HCT116 (cell line): ENCODE measurements around the gene LRRN2. TPM values are rescaled to one million over a fixed set of nuclear protein-coding genes. Genes with fewer than 3 reads are reported as not detected.

Experiments used
- ATAC-seq: fragments of 200-7000 bp; cut with Tn5 transposase; 2 replicates; pipeline ENCODE4 v1.9.1; 2020; ENCODE audit warnings: mild to moderate bottlenecking, moderate library complexity
- BruUV-seq: library from RNA; stranded (reverse); fragments of 400-500 nt; replicated peaks from 2 replicates; lab custom pipeline; 2021; lab: Mats Ljungman, UMichigan
- CTCF ChIA-PET: fragments of 300-600 bp; sonication (Branson Sonifier 250); formaldehyde crosslinking; loops from one replicate; lab custom pipeline; 2021; ENCODE audit warnings: antibody characterized with exemption; lab: Charles Lee
- POLR2A ChIA-PET: fragments of 300-600, 350-600 bp; sonication (Branson Sonifier 250); formaldehyde crosslinking; loops from one replicate; lab custom pipeline; 2021; ENCODE audit warnings: antibody characterized with exemption; lab: Charles Lee
- RAD21 ChIA-PET, 2 experiments: fragments of 300-600 bp; sonication (Branson Sonifier 250); formaldehyde crosslinking; loops; one replicate each; lab custom pipeline; 2023; ENCODE audit warnings: low total read pairs in 2 of 2; ENCODE audit not compliant: uncharacterized antibody in 2 of 2, unreplicated experiment in 2 of 2, low non-redundant PET in 1 of 2; lab: Charles Lee
- DNase-seq: peaks from one replicate; pipeline ENCODE4 v3.0.0-alpha.2; 2010; ENCODE audit warnings: low read depth, low spot score
- H2AFZ ChIP-seq: fragments of 200-600 bp; shearing (Covaris generic), sonication (generic); 2 replicates; pipeline ENCODE4 v1.6.1; 2017; ENCODE audit warnings: low read depth, mixed run types, mixed read lengths, antibody characterized with exemption, low read length; ENCODE audit not compliant: poor library complexity, severe bottlenecking
- H3K27ac ChIP-seq: 2 replicates; pipeline ENCODE4 v1.5.1; 2012; ENCODE audit warnings: low read depth, low read length
- H3K27me3 ChIP-seq: fragments of 200-600 bp; sonication (generic); 2 replicates; pipeline ENCODE4 v1.6.1; 2016; ENCODE audit warnings: mixed run types, low read length, mixed read lengths; ENCODE audit not compliant: insufficient read depth
- H3K36me3 ChIP-seq, 2 experiments: fragments of 200-500 bp in 1 of 2; fragments of 200-600 bp in 1 of 2; sonication (Bioruptor generic) in 1 of 2; sonication (generic) in 1 of 2; 2 replicates each; pipeline versions ENCODE4 v1.5.1 to v1.6.1; 2014 to 2016; ENCODE audit warnings: low read length in 2 of 2, inconsistent platforms in 1 of 2, mixed read lengths in 1 of 2, mixed run types in 1 of 2; ENCODE audit not compliant: insufficient read depth in 2 of 2, control insufficient read depth in 1 of 2
- H3K4me1 ChIP-seq, 2 experiments: fragments of 200-600 bp in 1 of 2; sonication (generic) in 1 of 2; 2 replicates each; pipeline versions ENCODE4 v1.5.1 to v1.6.1; 2012 to 2017; ENCODE audit warnings: low read length in 2 of 2, inconsistent platforms in 1 of 2, mild to moderate bottlenecking in 1 of 2, mixed read lengths in 1 of 2, mixed run types in 1 of 2, moderate library complexity in 1 of 2; ENCODE audit not compliant: insufficient read depth in 2 of 2, control insufficient read depth in 1 of 2
- H3K4me2 ChIP-seq: fragments of 200-600 bp; sonication (generic); 2 replicates; pipeline ENCODE4 v1.6.1; 2017; ENCODE audit warnings: mixed run types, low read length, mixed read lengths
- H3K4me3 ChIP-seq, 2 experiments: fragments of 200-600 bp in 1 of 2; sonication (generic) in 1 of 2; replicated peaks in 1 of 2; 2 replicates each; pipeline ENCODE4 v1.5.1; 2011 to 2016; ENCODE audit warnings: low read length in 2 of 2, control low read depth in 1 of 2, low read depth in 1 of 2, mild to moderate bottlenecking in 1 of 2, mixed read lengths in 1 of 2, mixed run types in 1 of 2
- H3K79me2 ChIP-seq: fragments of 200-600 bp; sonication (generic); 2 replicates; pipeline ENCODE4 v1.6.1; 2017; ENCODE audit warnings: mild to moderate bottlenecking, mixed run types, low read length, moderate library complexity, mixed read lengths; ENCODE audit not compliant: insufficient read depth
- H3K9ac ChIP-seq: fragments of 200-600 bp; sonication (generic); 2 replicates; pipeline ENCODE4 v1.6.1; 2016; ENCODE audit warnings: low read length, mixed read lengths
- H3K9me2 ChIP-seq: fragments of 200-600 bp; sonication (generic), shearing (Covaris generic); 2 replicates; pipeline ENCODE4 v1.6.1; 2017; ENCODE audit warnings: mixed run types, mild to moderate bottlenecking, moderate library complexity; ENCODE audit not compliant: insufficient read depth
- H3K9me3 ChIP-seq, 2 experiments: fragments of 200-500 bp in 1 of 2; fragments of 200-600 bp in 1 of 2; sonication (Bioruptor generic) in 1 of 2; sonication (generic) in 1 of 2; 2 replicates each; pipeline ENCODE4 v1.6.1; 2014 to 2017; ENCODE audit warnings: low read length in 2 of 2, mixed read lengths in 2 of 2, inconsistent platforms in 1 of 2, low read depth in 1 of 2, mild to moderate bottlenecking in 1 of 2, mixed run types in 1 of 2, moderate library complexity in 1 of 2; ENCODE audit not compliant: control insufficient read depth in 1 of 2, insufficient read depth in 1 of 2
- H4K20me1 ChIP-seq: fragments of 200-600 bp; sonication (generic), shearing (Covaris generic); 2 replicates; pipeline ENCODE4 v1.6.1; 2017; ENCODE audit warnings: mixed run types, mild to moderate bottlenecking, moderate library complexity; ENCODE audit not compliant: insufficient read depth
- CEBPB ChIP-seq: IDR thresholded peaks from 2 replicates; pipeline ENCODE4 v1.6.1; 2012; ENCODE audit warnings: low read depth
- EZH2 ChIP-seq: fragments of 200-600 bp; sonication (generic); IDR thresholded peaks from 2 replicates; pipeline ENCODE4 v1.6.1; 2017; ENCODE audit warnings: antibody characterized with exemption, mixed run types
- POLR2A ChIP-seq: IDR thresholded peaks from 2 replicates; pipeline ENCODE4 v1.7.0; 2011; ENCODE audit warnings: borderline replicate concordance; ENCODE audit not compliant: insufficient read depth, insufficient read length; ENCODE audit errors: extremely low read depth
- SIN3A ChIP-seq: IDR thresholded peaks from 2 replicates; pipeline ENCODE4 v1.6.1; 2012; ENCODE audit warnings: low read depth
- TCF7L2 ChIP-seq: IDR thresholded peaks from 2 replicates; pipeline ENCODE4 v1.7.0; 2011; ENCODE audit warnings: borderline replicate concordance, inconsistent platforms; ENCODE audit not compliant: insufficient read depth, insufficient read length; ENCODE audit errors: extremely low read depth
- YY1 ChIP-seq: IDR thresholded peaks from 2 replicates; pipeline ENCODE4 v1.6.1; 2011; ENCODE audit warnings: low read length, low read depth, moderate library complexity, mild to moderate bottlenecking; ENCODE audit not compliant: insufficient replicate concordance; ENCODE audit errors: extremely low read depth
- ZNF274 ChIP-seq: fragments of 200-500 bp; sonication (Bioruptor generic); IDR thresholded peaks from 2 replicates; pipeline ENCODE4 v1.6.1; 2014; ENCODE audit warnings: mild to moderate bottlenecking, low read depth, low read length, inconsistent platforms
- intact Hi-C: fragments of 100-400 bp; cut with micrococcal nuclease; formaldehyde crosslinking; loops from 2 replicates; pipeline ENCODE4 v1.10.0; 2022
- total RNA-seq: library from RNA; stranded (reverse); gene quantifications from one replicate; pipeline ENCODE4 v1.2.1, GENCODE V29; 2021; ENCODE audit not compliant: unreplicated experiment
- TF ChIP-seq, protein P1 (sequence below): IDR thresholded peaks from 2 replicates; pipeline ENCODE4 v1.6.1; 2011; ENCODE audit warnings: mild to moderate bottlenecking, low read length, moderate library complexity; ENCODE audit not compliant: insufficient replicate concordance; ENCODE audit errors: extremely low read depth
- TF ChIP-seq, protein P2 (sequence below): IDR thresholded peaks from 2 replicates; pipeline ENCODE4 v1.6.1; 2012; ENCODE audit warnings: low read depth

The LRRN2 gene
- total RNA-seq, 1 experiment from 2014 or later = 3.2 TPM

DNA sequence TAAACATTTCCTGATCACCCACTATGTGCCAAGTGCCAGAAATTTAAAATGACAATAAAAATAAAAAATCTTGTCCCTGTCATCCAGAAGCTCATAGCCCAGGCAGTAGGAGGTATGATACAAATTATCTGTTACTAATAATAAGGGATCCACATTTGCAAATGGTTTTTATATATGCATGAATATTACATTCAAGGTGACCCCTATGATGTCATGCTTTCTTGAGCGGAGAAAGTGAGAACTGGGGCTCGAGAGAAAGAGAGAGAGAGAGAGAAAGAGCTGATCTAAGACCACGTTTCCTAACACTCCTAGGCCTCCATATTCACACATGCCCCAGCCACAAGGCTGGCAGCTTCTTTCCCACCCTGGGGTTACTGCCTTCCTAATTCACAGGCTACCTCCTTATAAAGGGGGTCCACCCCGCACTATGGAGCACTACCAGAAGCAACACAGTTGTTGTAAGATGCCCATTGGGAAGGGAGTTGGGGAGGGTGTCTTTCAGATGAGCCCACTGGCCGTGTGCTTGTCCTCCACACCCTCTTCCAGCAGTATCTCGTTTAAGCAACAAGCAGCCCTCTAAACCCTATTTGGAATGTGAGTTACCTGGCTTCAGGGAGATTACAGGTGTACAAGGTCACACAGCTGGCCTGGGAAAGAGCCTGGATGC is 28.8 kb upstream of the LRRN2 start:
- H3K36me3 ChIP-seq = no peaks in the 10 kb centered on the region
- POLR2A ChIA-PET = no interaction called here
- H3K4me3 ChIP-seq = no peak overlapping the region
- CTCF ChIA-PET = interaction anchor here (1.2 to 1.8 kb wide), 2 partner anchors 49 to 93 kb away, joined by 4 to 8 read pairs; no protein-coding TSS in a partner anchor
- H3K9me2 ChIP-seq = no peaks in the 10 kb centered on the region
- TF ChIP-seq YY1 = no peak
- no peak for TF ChIP-seq CEBPB
- TF ChIP-seq, protein P1, sequence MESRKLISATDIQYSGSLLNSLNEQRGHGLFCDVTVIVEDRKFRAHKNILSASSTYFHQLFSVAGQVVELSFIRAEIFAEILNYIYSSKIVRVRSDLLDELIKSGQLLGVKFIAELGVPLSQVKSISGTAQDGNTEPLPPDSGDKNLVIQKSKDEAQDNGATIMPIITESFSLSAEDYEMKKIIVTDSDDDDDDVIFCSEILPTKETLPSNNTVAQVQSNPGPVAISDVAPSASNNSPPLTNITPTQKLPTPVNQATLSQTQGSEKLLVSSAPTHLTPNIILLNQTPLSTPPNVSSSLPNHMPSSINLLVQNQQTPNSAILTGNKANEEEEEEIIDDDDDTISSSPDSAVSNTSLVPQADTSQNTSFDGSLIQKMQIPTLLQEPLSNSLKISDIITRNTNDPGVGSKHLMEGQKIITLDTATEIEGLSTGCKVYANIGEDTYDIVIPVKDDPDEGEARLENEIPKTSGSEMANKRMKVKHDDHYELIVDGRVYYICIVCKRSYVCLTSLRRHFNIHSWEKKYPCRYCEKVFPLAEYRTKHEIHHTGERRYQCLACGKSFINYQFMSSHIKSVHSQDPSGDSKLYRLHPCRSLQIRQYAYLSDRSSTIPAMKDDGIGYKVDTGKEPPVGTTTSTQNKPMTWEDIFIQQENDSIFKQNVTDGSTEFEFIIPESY = no peak
- TF ChIP-seq SIN3A = no peak
- TF ChIP-seq EZH2 = no peak
- TF ChIP-seq, protein P2, sequence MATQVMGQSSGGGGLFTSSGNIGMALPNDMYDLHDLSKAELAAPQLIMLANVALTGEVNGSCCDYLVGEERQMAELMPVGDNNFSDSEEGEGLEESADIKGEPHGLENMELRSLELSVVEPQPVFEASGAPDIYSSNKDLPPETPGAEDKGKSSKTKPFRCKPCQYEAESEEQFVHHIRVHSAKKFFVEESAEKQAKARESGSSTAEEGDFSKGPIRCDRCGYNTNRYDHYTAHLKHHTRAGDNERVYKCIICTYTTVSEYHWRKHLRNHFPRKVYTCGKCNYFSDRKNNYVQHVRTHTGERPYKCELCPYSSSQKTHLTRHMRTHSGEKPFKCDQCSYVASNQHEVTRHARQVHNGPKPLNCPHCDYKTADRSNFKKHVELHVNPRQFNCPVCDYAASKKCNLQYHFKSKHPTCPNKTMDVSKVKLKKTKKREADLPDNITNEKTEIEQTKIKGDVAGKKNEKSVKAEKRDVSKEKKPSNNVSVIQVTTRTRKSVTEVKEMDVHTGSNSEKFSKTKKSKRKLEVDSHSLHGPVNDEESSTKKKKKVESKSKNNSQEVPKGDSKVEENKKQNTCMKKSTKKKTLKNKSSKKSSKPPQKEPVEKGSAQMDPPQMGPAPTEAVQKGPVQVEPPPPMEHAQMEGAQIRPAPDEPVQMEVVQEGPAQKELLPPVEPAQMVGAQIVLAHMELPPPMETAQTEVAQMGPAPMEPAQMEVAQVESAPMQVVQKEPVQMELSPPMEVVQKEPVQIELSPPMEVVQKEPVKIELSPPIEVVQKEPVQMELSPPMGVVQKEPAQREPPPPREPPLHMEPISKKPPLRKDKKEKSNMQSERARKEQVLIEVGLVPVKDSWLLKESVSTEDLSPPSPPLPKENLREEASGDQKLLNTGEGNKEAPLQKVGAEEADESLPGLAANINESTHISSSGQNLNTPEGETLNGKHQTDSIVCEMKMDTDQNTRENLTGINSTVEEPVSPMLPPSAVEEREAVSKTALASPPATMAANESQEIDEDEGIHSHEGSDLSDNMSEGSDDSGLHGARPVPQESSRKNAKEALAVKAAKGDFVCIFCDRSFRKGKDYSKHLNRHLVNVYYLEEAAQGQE = no peak
- TF ChIP-seq ZNF274 = no peak
- no peak for TF ChIP-seq TCF7L2
- TF ChIP-seq POLR2A = no peak
- no peaks in the 10 kb centered on the region for H3K4me1 ChIP-seq
- DNase-seq = no peak
- no peaks in the 10 kb centered on the region for H4K20me1 ChIP-seq
- no peaks in the 10 kb centered on the region for H3K79me2 ChIP-seq
- no peak overlapping the region for H3K4me2 ChIP-seq
- peaks cover 15% of the 10 kb centered on the region; the same call in 1 of the 2 replicates for H3K27me3 ChIP-seq
- H3K9ac ChIP-seq = no peak overlapping the region
- intact Hi-C loops = no loop called here
- no peak overlapping the region for H3K27ac ChIP-seq
- BruUV-seq = no TSS peak
- RAD21 ChIA-PET = no interaction called here
- H3K9me3 ChIP-seq = no peaks in the 10 kb centered on the region
- ATAC-seq = no peak
- no peak overlapping the region for H2AFZ ChIP-seq
